HG03095 (cell line): ENCODE results near the gene MSLN.

ENCODE experiments used
- ATAC-seq: cut with Tn5 transposase; IDR thresholded peaks from one replicate; pipeline ENCODE4 v1.9.1; 2021; ENCODE audit warnings: moderate library complexity; ENCODE audit not compliant: unreplicated experiment

Gene MSLN

GRCh38 chr16:801584-802363 is 41.2 kb downstream of the MSLN start:
- ATAC-seq = no peak

- ATAC-seq = no peak
Observed at GRCh38 chr16:802461-802860, 41.9 kb downstream of the MSLN start.

- no peak for ATAC-seq
Observed at GRCh38 chr16:802914-803753, 42.6 kb downstream of the MSLN start.

GRCh38 chr16:803754-804080 is 43.2 kb downstream of the MSLN start:
- ATAC-seq = no peak

- no peak for ATAC-seq
Observed at GRCh38 chr16:804193-805048, 43.9 kb downstream of the MSLN start.

- ATAC-seq = no peak
Observed at GRCh38 chr16:805474-805873, 44.9 kb downstream of the MSLN start.

GRCh38 chr16:807347-808084 is 47.0 kb downstream of the MSLN start:
- peak; percentile 85 for ATAC-seq

GRCh38 chr16:808085-808386 is 47.5 kb downstream of the MSLN start:
- ATAC-seq = no peak

GRCh38 chr16:813204-813915 is 52.8 kb downstream of the MSLN start:
- ATAC-seq = no peak

- ATAC-seq = no peak
Observed at GRCh38 chr16:813916-814412, 53.4 kb downstream of the MSLN start.

- ATAC-seq = no peak
Observed at GRCh38 chr16:814974-815373, 54.4 kb downstream of the MSLN start.

GRCh38 chr16:815861-816260 is 55.3 kb downstream of the MSLN start:
- ATAC-seq = no peak

- ATAC-seq = no peak
Observed at GRCh38 chr16:817001-817906, 56.7 kb downstream of the MSLN start.

- no peak for ATAC-seq
Observed at GRCh38 chr16:818132-818531, 57.6 kb downstream of the MSLN start.
